GM18505 (cell line): ENCODE measurements around the gene CALHM5.
A peak's percentile ranks its signal among the peaks of the same experiment; 100 is the strongest.

Source experiments
- ATAC-seq: cut with Tn5 transposase; IDR thresholded peaks from one replicate; pipeline ENCODE4 v1.9.1; 2021; ENCODE audit not compliant: unreplicated experiment
- POLR2A ChIP-seq: IDR thresholded peaks from 4 replicates; pipeline ENCODE4 v1.6.1; 2011; ENCODE audit warnings: borderline replicate concordance; ENCODE audit not compliant: insufficient read depth, insufficient read length; ENCODE audit errors: extremely low read depth

CALHM5 gene

DNA sequence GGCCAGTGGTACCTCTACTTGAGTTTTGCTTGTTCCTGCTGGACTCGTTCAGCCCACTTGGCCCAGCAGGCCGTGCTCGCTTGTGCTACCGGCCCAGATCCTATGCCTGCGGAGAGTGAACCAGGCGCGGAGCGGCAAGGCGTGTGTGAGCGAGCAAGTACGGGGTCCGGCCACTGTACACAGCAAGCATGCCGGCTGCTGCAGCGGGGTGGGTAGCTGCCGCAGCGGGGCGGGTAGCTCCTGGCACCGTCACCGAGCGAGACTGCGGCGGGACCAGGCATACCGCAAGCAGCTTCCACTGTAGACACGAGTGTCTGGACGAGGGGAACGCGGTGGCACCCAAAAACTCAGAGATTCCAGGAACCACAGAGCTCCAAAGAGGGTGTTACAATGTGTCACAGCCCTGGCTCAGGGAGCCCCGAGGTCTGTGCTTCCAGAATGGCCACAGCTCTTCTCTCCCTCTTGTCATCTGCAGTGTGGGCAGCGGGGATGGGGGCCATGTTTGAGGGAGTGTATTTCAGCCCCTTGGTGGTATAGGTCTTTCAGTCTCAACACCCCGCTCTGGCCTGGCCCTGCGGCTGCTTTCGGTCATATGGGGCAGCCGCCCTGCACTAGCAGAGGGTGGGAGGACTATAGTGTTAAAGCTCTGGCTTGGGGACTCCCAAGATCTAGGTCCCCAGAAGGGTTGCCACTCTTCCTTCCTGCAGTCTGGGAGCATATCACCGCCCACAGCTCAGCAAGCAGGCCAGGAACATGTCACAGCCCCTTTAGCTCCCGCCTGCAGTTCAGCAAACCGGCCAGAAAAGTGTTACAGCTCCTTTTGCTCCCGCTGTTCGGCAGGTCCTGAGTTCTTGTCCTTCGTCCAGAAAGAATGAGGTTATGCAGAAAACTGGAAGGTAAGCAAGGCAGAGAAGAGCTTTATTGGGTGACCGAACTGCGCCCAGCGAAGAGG, 53.8 kb downstream of the CALHM5 start:
- peak; percentile 48 for ATAC-seq
- TF ChIP-seq POLR2A: no peak

DNA sequence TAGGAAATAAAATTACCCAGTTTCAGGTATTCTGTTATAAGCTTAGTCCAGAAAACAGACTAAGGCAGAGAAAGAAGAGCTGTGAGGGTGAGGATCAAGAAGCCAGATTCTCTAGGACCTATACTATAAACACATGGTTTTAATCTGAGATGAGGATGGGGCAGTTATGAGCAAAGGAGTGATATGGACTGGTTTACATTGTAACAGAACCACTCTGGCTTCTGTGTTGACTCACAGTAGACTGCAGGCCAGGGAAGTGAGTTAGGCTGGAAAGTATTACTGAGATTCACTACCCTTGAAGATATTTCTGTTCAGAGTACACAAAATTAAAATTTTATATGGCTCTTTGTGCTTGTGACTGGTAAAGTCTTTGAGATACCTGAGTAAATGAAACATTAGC, 56.7 kb downstream of the CALHM5 start:
- no peak for ATAC-seq

DNA sequence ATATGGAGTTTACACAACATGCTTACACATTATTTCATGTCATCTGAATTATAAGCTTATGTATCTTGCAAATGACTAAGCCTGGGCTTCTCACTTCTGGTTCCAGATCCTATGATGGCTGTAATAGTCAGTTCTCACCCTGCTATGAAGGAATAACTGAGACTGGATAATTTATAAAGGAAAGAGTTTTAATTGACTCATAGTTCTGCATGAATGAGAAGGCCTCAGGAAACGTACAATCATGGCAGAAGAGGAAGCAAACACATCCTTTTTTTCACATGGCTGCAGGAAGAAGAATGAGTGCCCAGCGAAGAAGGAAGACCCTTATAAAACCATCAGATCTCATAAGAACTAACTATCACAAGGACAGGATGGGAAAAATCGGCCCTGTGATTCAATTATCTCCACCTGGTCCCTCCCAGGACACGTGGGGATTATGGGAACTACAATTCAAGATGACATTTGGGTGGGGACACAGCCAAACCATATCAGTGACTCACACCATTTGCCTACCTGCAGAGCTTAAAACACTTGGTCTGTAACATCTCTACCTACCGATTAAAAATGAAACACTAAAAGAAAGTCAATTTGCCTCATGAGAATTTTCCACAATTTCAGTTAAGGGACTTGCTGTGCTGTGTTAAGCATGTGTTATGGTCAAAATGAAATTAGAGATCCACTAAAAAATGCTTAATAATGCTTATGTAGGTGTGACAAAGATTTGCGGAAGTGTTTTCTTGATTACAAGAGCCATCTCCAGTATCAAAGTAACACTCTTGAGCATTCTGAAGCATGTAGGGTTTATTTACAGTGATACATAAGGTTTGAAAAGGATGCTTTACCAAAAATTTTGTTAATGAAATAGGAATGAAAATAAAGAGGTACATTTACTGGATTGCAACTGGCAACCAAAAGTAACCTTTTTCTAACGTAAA, 57.6 kb downstream of the CALHM5 start:
- ATAC-seq: no peak
- TF ChIP-seq POLR2A: no peak

More for the DNA sequence above, 56.7 kb downstream of the CALHM5 start:
- TF ChIP-seq POLR2A: no peak

DNA sequence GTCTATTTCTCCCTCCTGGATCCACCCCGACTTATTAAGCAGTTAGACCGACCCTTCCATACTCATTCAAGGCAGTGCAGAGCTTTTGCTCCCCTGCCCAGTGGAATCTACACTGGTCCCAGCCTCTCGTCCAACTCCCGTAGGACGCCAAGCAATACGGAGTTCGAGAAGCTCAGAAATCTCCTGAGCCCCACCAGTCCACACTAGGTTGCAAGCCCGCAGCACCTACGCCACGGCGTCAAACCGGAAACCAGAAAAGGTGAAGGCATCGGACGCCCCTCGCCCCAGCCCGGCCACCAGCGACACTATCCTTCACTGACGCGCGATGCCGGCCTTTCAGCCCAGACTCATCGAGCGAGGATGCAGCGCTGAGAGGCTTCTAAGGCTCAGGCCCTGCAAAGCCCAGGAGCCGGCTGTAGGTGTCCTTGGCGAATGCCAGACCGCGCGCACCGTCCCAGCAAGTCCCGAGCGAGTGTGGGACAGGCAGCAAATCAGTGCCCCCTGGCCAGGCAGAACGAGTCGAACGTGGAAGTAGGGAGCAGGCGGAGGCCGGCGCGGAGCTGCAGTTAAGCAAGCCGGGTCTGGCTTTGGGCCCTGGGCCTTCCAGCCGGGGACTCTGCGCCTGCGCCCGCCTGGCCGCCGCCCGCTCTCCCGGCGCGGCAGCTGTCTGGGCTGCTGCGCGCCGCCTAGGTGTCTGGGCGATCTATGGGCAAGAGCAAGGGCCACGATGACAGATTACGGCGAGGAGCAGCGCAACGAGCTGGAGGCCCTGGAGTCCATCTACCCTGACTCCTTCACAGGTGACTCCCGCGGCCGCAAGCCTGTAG, 59.6 kb downstream of the CALHM5 start, which contains the start of gene RWDD1:
Gene RWDD1 (plus strand): TSS at position 649 of the 827 bp plus-strand sequence. CDS start 79 bp downstream, at position 728.
- peak; percentile 96 for ATAC-seq
- TF ChIP-seq POLR2A: peak; percentile 90

DNA sequence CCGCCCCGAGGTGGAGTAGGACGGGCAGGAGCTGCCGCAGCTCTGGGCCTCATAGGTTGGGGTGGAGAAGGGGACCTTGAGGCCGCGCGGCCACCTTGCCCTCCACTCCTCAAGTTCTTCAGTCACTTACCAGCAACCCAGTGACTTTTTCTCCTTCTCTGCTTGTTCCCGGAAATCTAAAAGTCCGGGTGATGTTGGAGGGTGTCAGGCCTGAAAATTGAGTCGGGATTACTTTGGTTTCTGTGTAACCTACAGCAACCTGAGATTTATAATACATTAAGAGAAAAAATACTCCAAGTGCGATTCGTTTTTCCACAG, 60.2 kb downstream of the CALHM5 start:
- TF ChIP-seq POLR2A: no peak
- ATAC-seq: no peak

DNA sequence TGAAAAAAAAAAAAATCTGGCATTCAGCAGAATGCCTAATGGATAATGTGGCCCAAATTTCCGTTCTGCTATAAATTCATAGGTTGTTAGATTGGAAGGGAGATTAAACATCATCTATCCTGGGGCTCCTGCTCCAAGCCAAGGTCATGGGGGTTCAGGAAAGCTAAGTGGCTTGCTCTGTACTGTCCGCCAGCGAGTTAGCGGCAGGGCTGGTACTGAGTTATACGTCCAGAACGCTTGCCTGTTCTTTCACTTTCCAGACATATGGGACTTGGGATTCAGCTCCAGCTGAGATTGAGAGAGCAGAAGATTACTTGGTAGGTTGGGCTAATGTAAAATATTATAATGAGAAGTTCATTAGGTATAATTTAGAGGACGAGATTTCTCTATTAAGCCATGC, 60.7 kb downstream of the CALHM5 start:
- no peak for ATAC-seq

More for the DNA sequence above, 60.7 kb downstream of the CALHM5 start:
- TF ChIP-seq POLR2A: no peak
